ENCODE data around the gene OS9. TPM values are rescaled to one million over a fixed set of nuclear protein-coding genes. Genes with fewer than 3 reads are reported as not detected.

Gene OS9
- total and polyA plus RNA-seq, 9 of the 15 experiments (the other 6 are each of a cell fraction or from before 2014, with no cell fraction given): 4.6 to 105 (median 89.5) TPM

DNA sequence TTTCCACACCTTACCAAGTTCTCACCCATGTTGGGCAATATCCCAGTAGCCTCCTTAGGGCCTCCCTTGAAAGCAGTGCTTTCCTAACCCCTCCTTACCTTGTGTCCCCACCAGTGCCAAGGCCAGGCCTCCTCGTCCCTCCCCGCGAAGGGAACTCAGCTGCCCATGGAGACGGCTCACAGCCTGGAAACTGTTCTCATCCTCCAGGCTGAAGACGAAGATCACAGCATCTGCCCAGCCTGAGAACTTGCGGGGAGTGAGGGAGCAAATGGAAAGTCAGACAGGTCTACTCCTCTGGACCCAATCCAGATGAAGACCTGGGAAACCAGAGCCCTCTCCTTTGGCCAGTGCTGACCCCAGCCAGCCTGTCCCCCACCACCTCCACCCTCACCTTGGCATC is 40.0 kb downstream of the OS9 start:
- H3K9me3 ChIP-seq (replicated peaks; ENCODE audit: control insufficient read depth, insufficient read depth, low read depth, low read length): no peaks in the 10 kb centered on the region
- no peak overlapping the region for H3K4me2 ChIP-seq (ENCODE audit: insufficient read depth, low read length)
- H3K4me1 ChIP-seq (replicated peaks in 1 of 2; ENCODE audit: control insufficient read depth in 2 of 2, insufficient read depth in 2 of 2, low read length in 2 of 2): peaks cover 9 to 28% of the 10 kb centered on the region in 2 experiments; a peak in 4 of 5 replicates
- in situ Hi-C loops (cut with MboI): loop anchor here (5.0 kb wide), 1 partner anchor 107 kb away; no protein-coding TSS in a partner anchor
- FAIRE-seq: no peak
- peaks cover 35 to 64% of the 10 kb centered on the region in 2 experiments for H3K27me3 ChIP-seq (ENCODE audit: control insufficient read depth in 2 of 2, insufficient read depth in 2 of 2, low read length in 2 of 2)
- TF ChIP-seq, protein P1, sequence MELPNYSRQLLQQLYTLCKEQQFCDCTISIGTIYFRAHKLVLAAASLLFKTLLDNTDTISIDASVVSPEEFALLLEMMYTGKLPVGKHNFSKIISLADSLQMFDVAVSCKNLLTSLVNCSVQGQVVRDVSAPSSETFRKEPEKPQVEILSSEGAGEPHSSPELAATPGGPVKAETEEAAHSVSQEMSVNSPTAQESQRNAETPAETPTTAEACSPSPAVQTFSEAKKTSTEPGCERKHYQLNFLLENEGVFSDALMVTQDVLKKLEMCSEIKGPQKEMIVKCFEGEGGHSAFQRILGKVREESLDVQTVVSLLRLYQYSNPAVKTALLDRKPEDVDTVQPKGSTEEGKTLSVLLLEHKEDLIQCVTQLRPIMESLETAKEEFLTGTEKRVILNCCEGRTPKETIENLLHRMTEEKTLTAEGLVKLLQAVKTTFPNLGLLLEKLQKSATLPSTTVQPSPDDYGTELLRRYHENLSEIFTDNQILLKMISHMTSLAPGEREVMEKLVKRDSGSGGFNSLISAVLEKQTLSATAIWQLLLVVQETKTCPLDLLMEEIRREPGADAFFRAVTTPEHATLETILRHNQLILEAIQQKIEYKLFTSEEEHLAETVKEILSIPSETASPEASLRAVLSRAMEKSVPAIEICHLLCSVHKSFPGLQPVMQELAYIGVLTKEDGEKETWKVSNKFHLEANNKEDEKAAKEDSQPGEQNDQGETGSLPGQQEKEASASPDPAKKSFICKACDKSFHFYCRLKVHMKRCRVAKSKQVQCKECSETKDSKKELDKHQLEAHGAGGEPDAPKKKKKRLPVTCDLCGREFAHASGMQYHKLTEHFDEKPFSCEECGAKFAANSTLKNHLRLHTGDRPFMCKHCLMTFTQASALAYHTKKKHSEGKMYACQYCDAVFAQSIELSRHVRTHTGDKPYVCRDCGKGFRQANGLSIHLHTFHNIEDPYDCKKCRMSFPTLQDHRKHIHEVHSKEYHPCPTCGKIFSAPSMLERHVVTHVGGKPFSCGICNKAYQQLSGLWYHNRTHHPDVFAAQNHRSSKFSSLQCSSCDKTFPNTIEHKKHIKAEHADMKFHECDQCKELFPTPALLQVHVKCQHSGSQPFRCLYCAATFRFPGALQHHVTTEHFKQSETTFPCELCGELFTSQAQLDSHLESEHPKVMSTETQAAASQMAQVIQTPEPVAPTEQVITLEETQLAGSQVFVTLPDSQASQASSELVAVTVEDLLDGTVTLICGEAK (IDR thresholded peaks at IDR 0.05): no peak
- TF ChIP-seq, protein P1 (CRISPR knock-in tag; IDR thresholded peaks at IDR 0.05): no peak
- TF ChIP-seq, protein P2, sequence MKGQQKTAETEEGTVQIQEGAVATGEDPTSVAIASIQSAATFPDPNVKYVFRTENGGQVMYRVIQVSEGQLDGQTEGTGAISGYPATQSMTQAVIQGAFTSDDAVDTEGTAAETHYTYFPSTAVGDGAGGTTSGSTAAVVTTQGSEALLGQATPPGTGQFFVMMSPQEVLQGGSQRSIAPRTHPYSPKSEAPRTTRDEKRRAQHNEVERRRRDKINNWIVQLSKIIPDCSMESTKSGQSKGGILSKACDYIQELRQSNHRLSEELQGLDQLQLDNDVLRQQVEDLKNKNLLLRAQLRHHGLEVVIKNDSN (CRISPR knock-in tag; IDR thresholded peaks at IDR 0.05): 0 out of 2 replicates have a peak, but pooled peaks have one; percentile 2
- H3K4me3 ChIP-seq: no peak overlapping the region
- no peak for DNase-seq (ENCODE audit: extremely low read depth in 1 of 4, low spot score in 3 of 4)
- 0% methylated on average over 6 of the region's 6 CpGs for WGBS (ENCODE audit: insufficient coverage, low coverage, missing lambda C conversion rate)
- no peak overlapping the region; a peak in 1 of 4 replicates for H3K9ac ChIP-seq (ENCODE audit: insufficient read depth in 1 of 2, low read depth in 2 of 2, low read length in 2 of 2)
- H2AFZ ChIP-seq (ENCODE audit: low read depth, low read length): no peak overlapping the region
- H3K36me3 ChIP-seq (ENCODE audit: control insufficient read depth, insufficient read depth, low read length): no peaks in the 10 kb centered on the region
- H4K20me1 ChIP-seq (replicated peaks; ENCODE audit: control insufficient read depth, insufficient read depth, low read length): no peaks in the 10 kb centered on the region; the same call in 1 of the 2 replicates
- H3K9me1 ChIP-seq (ENCODE audit: control insufficient read depth, insufficient read depth, low read length): peaks cover 4% of the 10 kb centered on the region
- no peak for ATAC-seq
- BruUV-seq (replicated peaks): no TSS peak
- intact Hi-C loops (cut with micrococcal nuclease): no loop called here
- ChIA-PET CTCF (ENCODE audit: low intra/inter-chr PET ratio) (no interaction called here), POLR2A (interaction anchor here (0.8 to 3.5 kb wide), 2 partner anchors 11 to 14 kb away, joined by 3 to 15 read pairs; partner anchors contain the start of gene TSPAN31)
- H3K27ac ChIP-seq (ENCODE audit: extremely low read depth, low read depth, low read length): no peak overlapping the region
- no peaks in the 10 kb centered on the region for H3K79me2 ChIP-seq (ENCODE audit: control insufficient read depth, insufficient read depth, low read length)
